RWPE2 (cell line): Measurements from ENCODE around the gene PALD1.
A peak's percentile ranks its signal among the peaks of the same experiment; 100 is the strongest.

Experiments used
- ATAC-seq: fragments of 200-7000 bp; cut with Tn5 transposase; 3 replicates; pipeline ENCODE4 v1.9.1; 2021; ENCODE audit warnings: low read depth
- DNase-seq: peaks from one replicate; pipeline ENCODE4 v3.0.0-alpha.2; 2020; ENCODE audit warnings: low spot score
- H3K27ac ChIP-seq: fragments of 450-650 bp; 2 replicates; pipeline ENCODE4 v1.5.1; 2017; ENCODE audit warnings: mild to moderate bottlenecking; ENCODE audit not compliant: poor library complexity, severe bottlenecking
- H3K27me3 ChIP-seq: fragments of 250-450 bp; sonication (Bioruptor Pico); 2 replicates; pipeline ENCODE4 v1.5.1; 2021; ENCODE audit warnings: mild to moderate bottlenecking, moderate library complexity; ENCODE audit not compliant: insufficient read depth, poor library complexity, severe bottlenecking
- H3K36me3 ChIP-seq: fragments of 250-450 bp; sonication (Bioruptor Pico); 2 replicates; pipeline ENCODE4 v1.5.1; 2020; ENCODE audit warnings: low read depth, mild to moderate bottlenecking, moderate library complexity
- H3K4me1 ChIP-seq: fragments of 250-450 bp; sonication (Bioruptor Pico); 2 replicates; pipeline ENCODE4 v1.5.1; 2021; ENCODE audit warnings: mild to moderate bottlenecking, moderate library complexity; ENCODE audit not compliant: insufficient read depth, poor library complexity, severe bottlenecking
- H3K4me3 ChIP-seq: fragments of 250-450 bp; sonication (Bioruptor Pico); 2 replicates; pipeline ENCODE4 v1.5.1; 2021; ENCODE audit warnings: mild to moderate bottlenecking, moderate library complexity; ENCODE audit not compliant: severe bottlenecking
- H3K9me3 ChIP-seq: fragments of 250-450 bp; sonication (Bioruptor Pico); 2 replicates; pipeline ENCODE4 v1.5.1; 2021; ENCODE audit warnings: mild to moderate bottlenecking, moderate library complexity; ENCODE audit not compliant: severe bottlenecking
- CTCF ChIP-seq: fragments of 450-650 bp; IDR thresholded peaks from one replicate; pipeline ENCODE4 v1.5.1; 2017; ENCODE audit warnings: mild to moderate bottlenecking, moderate library complexity; ENCODE audit not compliant: poor library complexity, severe bottlenecking

PALD1 gene

GRCh38 chr10:70478191-70479164 is at the start of gene PALD1:
Gene PALD1, plus strand, starts transcription at chr10:70478767. Its CDS starts 47,185 bp downstream, at chr10:70525952.
- H3K4me3 ChIP-seq, result peak within 1 kb of the TSS; percentile 19
- ATAC-seq (peak; percentile 13), DNase-seq (no peak)
- peak; percentile 13 for TF ChIP-seq CTCF
- no peaks in the 10 kb centered on the region for H3K9me3 ChIP-seq
- H3K27me3 ChIP-seq, result peaks cover 41% of the 10 kb centered on the region
- H3K27ac ChIP-seq, result no peak within 1 kb of the TSS
- H3K4me1 ChIP-seq, result peaks cover 14% of the 10 kb centered on the region
- no peaks in the 10 kb centered on the region for H3K36me3 ChIP-seq

- Histone ChIP-seq H3K27me3 (no peaks in the 10 kb centered on the region), H3K4me3 (no peak overlapping the region), H3K4me1 (no peaks in the 10 kb centered on the region), H3K27ac (no peak overlapping the region), H3K36me3 (peaks cover 16% of the 10 kb centered on the region), H3K9me3 (no peaks in the 10 kb centered on the region)
- ATAC-seq (peak; percentile 19; the same call in 1 of the 3 replicates), DNase-seq (no peak)
- TF ChIP-seq CTCF, result no peak
Observed at GRCh38 chr10:70430493-70431445, 47.8 kb upstream of the PALD1 start.

GRCh38 chr10:70432101-70432500 is 46.5 kb upstream of the PALD1 start:
- TF ChIP-seq CTCF, result no peak
- no peaks in the 10 kb centered on the region for H3K9me3 ChIP-seq
- no peak overlapping the region for H3K4me3 ChIP-seq
- no peak for DNase-seq
- H3K36me3 ChIP-seq, result 0 out of 2 replicates have a peak, but pooled peaks cover 3% of the 10 kb centered on the region
- H3K27me3 ChIP-seq, result no peaks in the 10 kb centered on the region
- H3K27ac ChIP-seq, result no peak overlapping the region
- no peaks in the 10 kb centered on the region for H3K4me1 ChIP-seq
- no peak for ATAC-seq

GRCh38 chr10:70432561-70433263 is 45.9 kb upstream of the PALD1 start:
- Histone ChIP-seq H3K9me3 (no peaks in the 10 kb centered on the region), H3K4me1 (no peaks in the 10 kb centered on the region), H3K36me3 (no peaks in the 10 kb centered on the region), H3K27me3 (no peaks in the 10 kb centered on the region), H3K27ac (no peak overlapping the region), H3K4me3 (no peak overlapping the region)
- DNase-seq, result no peak
- no peak for TF ChIP-seq CTCF
- ATAC-seq, result no peak
